HCT116 (cell line): ENCODE measurements around the gene STIM2.

Experiments used
- EZH2 ChIP-seq: fragments of 200-600 bp; sonication (generic); IDR thresholded peaks from 2 replicates; pipeline ENCODE4 v1.6.1; 2017; ENCODE audit warnings: antibody characterized with exemption, mixed run types
- FOSL1 ChIP-seq: IDR thresholded peaks from 2 replicates; pipeline ENCODE4 v1.6.1; 2012; ENCODE audit warnings: low read depth
- JUND ChIP-seq: IDR thresholded peaks from 2 replicates; pipeline ENCODE4 v1.6.1; 2012
- POLR2A ChIP-seq: IDR thresholded peaks from 2 replicates; pipeline ENCODE4 v1.7.0; 2011; ENCODE audit warnings: borderline replicate concordance; ENCODE audit not compliant: insufficient read depth, insufficient read length; ENCODE audit errors: extremely low read depth
- SP1 ChIP-seq: IDR thresholded peaks from 2 replicates; pipeline ENCODE4 v1.6.1; 2012; ENCODE audit warnings: low read depth
- ZFX ChIP-seq: fragments of 450-650 bp; IDR thresholded peaks from 2 replicates; pipeline ENCODE4 v1.6.1; 2017
- TF ChIP-seq, protein P1 (sequence below), 3 experiments: fragments of 200-600 bp in 1 of 3; sonication (generic) in 1 of 3; IDR thresholded peaks in 2 of 3; conservative IDR thresholded peaks in 1 of 3; 2 replicates each; pipeline ENCODE4 v1.5.1; 2012 to 2017; ENCODE audit warnings: low read depth in 2 of 3, low read length in 2 of 3, antibody characterized with exemption in 1 of 3, borderline replicate concordance in 1 of 3, control low read depth in 1 of 3, mild to moderate bottlenecking in 1 of 3, mixed read lengths in 1 of 3, mixed run types in 1 of 3, moderate library complexity in 1 of 3; ENCODE audit not compliant: insufficient read depth in 1 of 3
- TF ChIP-seq, protein P2 (sequence below): IDR thresholded peaks from 2 replicates; pipeline ENCODE4 v1.6.1; 2012

DNA sequence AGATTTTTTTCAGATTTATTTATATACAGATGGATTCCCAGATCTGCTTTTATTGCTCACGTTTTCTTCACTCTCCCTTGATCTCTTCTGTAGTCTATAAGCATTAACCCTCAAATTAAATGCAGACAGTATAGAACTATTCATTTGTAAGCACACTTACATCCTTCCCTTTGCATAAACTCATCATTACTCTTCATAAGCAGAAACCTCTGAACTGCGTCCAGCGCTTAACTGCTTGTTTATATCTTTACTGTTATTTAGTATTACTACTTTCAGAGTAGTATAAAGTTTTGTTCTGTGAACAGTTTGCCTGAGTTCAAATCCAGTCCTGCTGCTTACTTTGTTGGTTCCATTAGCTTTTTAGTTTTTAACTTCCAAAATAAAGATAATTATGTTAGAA, 132.9 kb downstream of the STIM2 start:
- TF ChIP-seq, protein P1, sequence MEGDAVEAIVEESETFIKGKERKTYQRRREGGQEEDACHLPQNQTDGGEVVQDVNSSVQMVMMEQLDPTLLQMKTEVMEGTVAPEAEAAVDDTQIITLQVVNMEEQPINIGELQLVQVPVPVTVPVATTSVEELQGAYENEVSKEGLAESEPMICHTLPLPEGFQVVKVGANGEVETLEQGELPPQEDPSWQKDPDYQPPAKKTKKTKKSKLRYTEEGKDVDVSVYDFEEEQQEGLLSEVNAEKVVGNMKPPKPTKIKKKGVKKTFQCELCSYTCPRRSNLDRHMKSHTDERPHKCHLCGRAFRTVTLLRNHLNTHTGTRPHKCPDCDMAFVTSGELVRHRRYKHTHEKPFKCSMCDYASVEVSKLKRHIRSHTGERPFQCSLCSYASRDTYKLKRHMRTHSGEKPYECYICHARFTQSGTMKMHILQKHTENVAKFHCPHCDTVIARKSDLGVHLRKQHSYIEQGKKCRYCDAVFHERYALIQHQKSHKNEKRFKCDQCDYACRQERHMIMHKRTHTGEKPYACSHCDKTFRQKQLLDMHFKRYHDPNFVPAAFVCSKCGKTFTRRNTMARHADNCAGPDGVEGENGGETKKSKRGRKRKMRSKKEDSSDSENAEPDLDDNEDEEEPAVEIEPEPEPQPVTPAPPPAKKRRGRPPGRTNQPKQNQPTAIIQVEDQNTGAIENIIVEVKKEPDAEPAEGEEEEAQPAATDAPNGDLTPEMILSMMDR (IDR thresholded peaks at IDR 0.05 in 2 of 3, conservative IDR thresholded peaks at IDR 0.05 in 1 of 3; ENCODE audit: borderline replicate concordance in 1 of 3, insufficient read depth in 1 of 3, low read depth in 2 of 3, low read length in 2 of 3), result no peak
- TF ChIP-seq POLR2A (no peak), FOSL1 (no peak), SP1 (no peak), ZFX (no peak), JUND (no peak), EZH2 (no peak)
- TF ChIP-seq, protein P2, sequence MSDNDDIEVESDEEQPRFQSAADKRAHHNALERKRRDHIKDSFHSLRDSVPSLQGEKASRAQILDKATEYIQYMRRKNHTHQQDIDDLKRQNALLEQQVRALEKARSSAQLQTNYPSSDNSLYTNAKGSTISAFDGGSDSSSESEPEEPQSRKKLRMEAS, result no peak
